Neural cell (in vitro differentiated cells): ENCODE data around the gene CXCL17. TPM values are rescaled to one million over a fixed set of nuclear protein-coding genes. Genes with fewer than 3 reads are reported as not detected.

Experiments used
- H2AFZ ChIP-seq: fragments of 200-600, 300-800 bp; sonication (generic), shearing (Covaris generic); 2 replicates; pipeline ENCODE4 v1.6.0; 2014; ENCODE audit warnings: low read depth, mild to moderate bottlenecking, antibody characterized with exemption, low read length, moderate library complexity
- H3F3A ChIP-seq: fragments of 200-600 bp; shearing (Covaris generic); 2 replicates; pipeline ENCODE4 v1.6.1; 2016; ENCODE audit warnings: mild to moderate bottlenecking, moderate library complexity, mixed read lengths, antibody characterized with exemption, low read length; ENCODE audit not compliant: insufficient read depth, poor library complexity, severe bottlenecking
- H3K27ac ChIP-seq: fragments of 200-600, 300-800 bp; sonication (generic), shearing (Covaris generic); 2 replicates; pipeline ENCODE4 v1.5.1; 2014; ENCODE audit warnings: mild to moderate bottlenecking, low read length, moderate library complexity
- H3K27me3 ChIP-seq: fragments of 300-800, 200-600 bp; sonication (generic), shearing (Covaris generic); 2 replicates; pipeline ENCODE4 v1.6.0; 2014; ENCODE audit warnings: mild to moderate bottlenecking, low read depth, low read length, moderate library complexity; ENCODE audit not compliant: insufficient read depth
- H3K36me3 ChIP-seq: fragments of 300-800, 200-600 bp; sonication (generic), shearing (Covaris generic); 2 replicates; pipeline ENCODE4 v1.5.1; 2014; ENCODE audit warnings: mild to moderate bottlenecking, antibody characterized with exemption, low read length, moderate library complexity; ENCODE audit not compliant: insufficient read depth
- H3K4me2 ChIP-seq: fragments of 300-800, 200-600 bp; sonication (generic), shearing (Covaris generic); 2 replicates; pipeline ENCODE4 v1.6.0; 2014; ENCODE audit warnings: mild to moderate bottlenecking, low read length
- H3K4me3 ChIP-seq: fragments of 300-800, 200-600 bp; sonication (generic), shearing (Covaris generic); 2 replicates; pipeline ENCODE4 v1.5.1; 2014; ENCODE audit warnings: mild to moderate bottlenecking, low read length, moderate library complexity
- H3K79me2 ChIP-seq: fragments of 200-600 bp; shearing (Covaris generic); replicated peaks from 2 replicates; pipeline ENCODE4 v1.6.0; 2014; ENCODE audit warnings: mild to moderate bottlenecking, low read length, moderate library complexity; ENCODE audit not compliant: insufficient read depth
- H3K9ac ChIP-seq: fragments of 300-800, 200-600 bp; sonication (generic), shearing (Covaris generic); 2 replicates; pipeline ENCODE4 v1.6.1; 2016; ENCODE audit warnings: mild to moderate bottlenecking, low read length, mixed read lengths
- H3K9me2 ChIP-seq: fragments of 200-600 bp; shearing (Covaris generic); 2 replicates; pipeline ENCODE4 v1.6.1; 2016; ENCODE audit warnings: mild to moderate bottlenecking, low read length, mixed read lengths; ENCODE audit not compliant: insufficient read depth
- H3K9me3 ChIP-seq: fragments of 200-600, 300-800 bp; sonication (generic), shearing (Covaris generic); 2 replicates; pipeline ENCODE4 v1.6.1; 2016; ENCODE audit warnings: mild to moderate bottlenecking, mixed run types, low read length, moderate library complexity, mixed read lengths
- H4K20me1 ChIP-seq: fragments of 200-600 bp; shearing (Covaris generic); 2 replicates; pipeline ENCODE4 v1.6.1; 2016; ENCODE audit warnings: mild to moderate bottlenecking, mixed run types; ENCODE audit not compliant: insufficient read depth
- EP300 ChIP-seq: fragments of 450-650 bp; conservative IDR thresholded peaks from 2 replicates; pipeline ENCODE4 v1.6.1; 2014; ENCODE audit warnings: antibody characterized with exemption, mild to moderate bottlenecking, moderate library complexity; ENCODE audit not compliant: poor library complexity, severe bottlenecking
- EZH2 ChIP-seq: fragments of 200-600, 300-800 bp; shearing (Covaris generic), sonication (generic); IDR thresholded peaks from 2 replicates; pipeline ENCODE4 v1.6.1; 2014; ENCODE audit warnings: antibody characterized with exemption, low read length, borderline replicate concordance, mild to moderate bottlenecking; ENCODE audit not compliant: insufficient read depth, poor library complexity, severe bottlenecking
- MXI1 ChIP-seq: fragments of 450-650 bp; conservative IDR thresholded peaks from 2 replicates; pipeline ENCODE4 v1.6.1; 2014; ENCODE audit warnings: antibody characterized with exemption, mild to moderate bottlenecking; ENCODE audit not compliant: poor library complexity, severe bottlenecking
- POLR2AphosphoS5 ChIP-seq: IDR thresholded peaks from 2 replicates; pipeline ENCODE4 v1.6.1; 2012
- RAD21 ChIP-seq: fragments of 450-650 bp; conservative IDR thresholded peaks from 2 replicates; pipeline ENCODE4 v1.6.1; 2014; ENCODE audit warnings: antibody characterized with exemption, mild to moderate bottlenecking, moderate library complexity
- SMC3 ChIP-seq: fragments of 450-650 bp; conservative IDR thresholded peaks from 2 replicates; pipeline ENCODE4 v1.6.1; 2014; ENCODE audit warnings: antibody characterized with exemption, mild to moderate bottlenecking, moderate library complexity; ENCODE audit not compliant: poor library complexity
- TAF1 ChIP-seq: IDR thresholded peaks from 2 replicates; pipeline ENCODE4 v1.6.1; 2012; ENCODE audit warnings: low read depth
- polyA plus RNA-seq: library from polyadenylated mRNA; depleted of rRNA; stranded (reverse); fragments of >200 nt; gene quantifications from 2 replicates; pipeline ENCODE4 v1.2.3, GENCODE V29; 2014
- TF ChIP-seq, protein P1 (sequence below): fragments of 450-650 bp; IDR thresholded peaks from 2 replicates; pipeline ENCODE4 v1.5.1; 2014; ENCODE audit warnings: antibody characterized with exemption, mild to moderate bottlenecking, moderate library complexity; ENCODE audit not compliant: poor library complexity, severe bottlenecking
- TF ChIP-seq, protein P2 (sequence below): IDR thresholded peaks from 2 replicates; pipeline ENCODE4 v1.6.1; 2012; ENCODE audit warnings: borderline replicate concordance

The CXCL17 gene
- polyA plus RNA-seq, 1 donor from 2014 or later: not detected

DNA sequence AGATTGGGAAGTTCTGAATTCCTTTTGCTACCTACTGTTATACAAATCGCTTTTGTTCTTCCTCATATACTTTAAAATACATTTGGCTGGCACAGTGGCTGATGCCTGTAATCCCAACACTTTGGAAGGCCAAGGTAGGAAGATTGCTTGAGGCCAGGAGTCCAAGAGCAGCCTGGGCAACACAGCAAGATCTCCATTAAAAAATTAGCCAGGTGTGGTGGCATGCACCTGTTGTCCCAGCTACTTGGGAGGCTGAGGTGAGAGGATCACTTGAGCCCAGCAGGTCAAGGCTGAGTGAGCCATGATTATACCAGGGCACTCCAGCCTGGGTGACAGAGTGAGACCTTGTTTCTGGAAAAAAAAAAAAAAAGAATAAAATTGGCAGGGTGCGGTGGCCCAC lies 34.4 kb upstream of the CXCL17 start:
- no peak overlapping the region for H3K4me2 ChIP-seq
- H2AFZ ChIP-seq: no peak overlapping the region
- no peaks in the 10 kb centered on the region for H3K36me3 ChIP-seq
- H3K9me3 ChIP-seq: no peaks in the 10 kb centered on the region
- no peak overlapping the region for H3K27ac ChIP-seq
- no peaks in the 10 kb centered on the region for H4K20me1 ChIP-seq
- H3K79me2 ChIP-seq: no peaks in the 10 kb centered on the region
- H3K9me2 ChIP-seq: no peaks in the 10 kb centered on the region
- no peaks in the 10 kb centered on the region for H3F3A ChIP-seq
- no peak overlapping the region for H3K4me3 ChIP-seq
- TF ChIP-seq EP300 (no peak), SMC3 (no peak), TAF1 (no peak), RAD21 (no peak), POLR2AphosphoS5 (no peak), EZH2 (no peak), MXI1 (no peak)
- TF ChIP-seq, protein P1, sequence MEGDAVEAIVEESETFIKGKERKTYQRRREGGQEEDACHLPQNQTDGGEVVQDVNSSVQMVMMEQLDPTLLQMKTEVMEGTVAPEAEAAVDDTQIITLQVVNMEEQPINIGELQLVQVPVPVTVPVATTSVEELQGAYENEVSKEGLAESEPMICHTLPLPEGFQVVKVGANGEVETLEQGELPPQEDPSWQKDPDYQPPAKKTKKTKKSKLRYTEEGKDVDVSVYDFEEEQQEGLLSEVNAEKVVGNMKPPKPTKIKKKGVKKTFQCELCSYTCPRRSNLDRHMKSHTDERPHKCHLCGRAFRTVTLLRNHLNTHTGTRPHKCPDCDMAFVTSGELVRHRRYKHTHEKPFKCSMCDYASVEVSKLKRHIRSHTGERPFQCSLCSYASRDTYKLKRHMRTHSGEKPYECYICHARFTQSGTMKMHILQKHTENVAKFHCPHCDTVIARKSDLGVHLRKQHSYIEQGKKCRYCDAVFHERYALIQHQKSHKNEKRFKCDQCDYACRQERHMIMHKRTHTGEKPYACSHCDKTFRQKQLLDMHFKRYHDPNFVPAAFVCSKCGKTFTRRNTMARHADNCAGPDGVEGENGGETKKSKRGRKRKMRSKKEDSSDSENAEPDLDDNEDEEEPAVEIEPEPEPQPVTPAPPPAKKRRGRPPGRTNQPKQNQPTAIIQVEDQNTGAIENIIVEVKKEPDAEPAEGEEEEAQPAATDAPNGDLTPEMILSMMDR: no peak
- TF ChIP-seq, protein P2, sequence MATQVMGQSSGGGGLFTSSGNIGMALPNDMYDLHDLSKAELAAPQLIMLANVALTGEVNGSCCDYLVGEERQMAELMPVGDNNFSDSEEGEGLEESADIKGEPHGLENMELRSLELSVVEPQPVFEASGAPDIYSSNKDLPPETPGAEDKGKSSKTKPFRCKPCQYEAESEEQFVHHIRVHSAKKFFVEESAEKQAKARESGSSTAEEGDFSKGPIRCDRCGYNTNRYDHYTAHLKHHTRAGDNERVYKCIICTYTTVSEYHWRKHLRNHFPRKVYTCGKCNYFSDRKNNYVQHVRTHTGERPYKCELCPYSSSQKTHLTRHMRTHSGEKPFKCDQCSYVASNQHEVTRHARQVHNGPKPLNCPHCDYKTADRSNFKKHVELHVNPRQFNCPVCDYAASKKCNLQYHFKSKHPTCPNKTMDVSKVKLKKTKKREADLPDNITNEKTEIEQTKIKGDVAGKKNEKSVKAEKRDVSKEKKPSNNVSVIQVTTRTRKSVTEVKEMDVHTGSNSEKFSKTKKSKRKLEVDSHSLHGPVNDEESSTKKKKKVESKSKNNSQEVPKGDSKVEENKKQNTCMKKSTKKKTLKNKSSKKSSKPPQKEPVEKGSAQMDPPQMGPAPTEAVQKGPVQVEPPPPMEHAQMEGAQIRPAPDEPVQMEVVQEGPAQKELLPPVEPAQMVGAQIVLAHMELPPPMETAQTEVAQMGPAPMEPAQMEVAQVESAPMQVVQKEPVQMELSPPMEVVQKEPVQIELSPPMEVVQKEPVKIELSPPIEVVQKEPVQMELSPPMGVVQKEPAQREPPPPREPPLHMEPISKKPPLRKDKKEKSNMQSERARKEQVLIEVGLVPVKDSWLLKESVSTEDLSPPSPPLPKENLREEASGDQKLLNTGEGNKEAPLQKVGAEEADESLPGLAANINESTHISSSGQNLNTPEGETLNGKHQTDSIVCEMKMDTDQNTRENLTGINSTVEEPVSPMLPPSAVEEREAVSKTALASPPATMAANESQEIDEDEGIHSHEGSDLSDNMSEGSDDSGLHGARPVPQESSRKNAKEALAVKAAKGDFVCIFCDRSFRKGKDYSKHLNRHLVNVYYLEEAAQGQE: no peak
- no peaks in the 10 kb centered on the region for H3K27me3 ChIP-seq
- no peak overlapping the region for H3K9ac ChIP-seq

DNA sequence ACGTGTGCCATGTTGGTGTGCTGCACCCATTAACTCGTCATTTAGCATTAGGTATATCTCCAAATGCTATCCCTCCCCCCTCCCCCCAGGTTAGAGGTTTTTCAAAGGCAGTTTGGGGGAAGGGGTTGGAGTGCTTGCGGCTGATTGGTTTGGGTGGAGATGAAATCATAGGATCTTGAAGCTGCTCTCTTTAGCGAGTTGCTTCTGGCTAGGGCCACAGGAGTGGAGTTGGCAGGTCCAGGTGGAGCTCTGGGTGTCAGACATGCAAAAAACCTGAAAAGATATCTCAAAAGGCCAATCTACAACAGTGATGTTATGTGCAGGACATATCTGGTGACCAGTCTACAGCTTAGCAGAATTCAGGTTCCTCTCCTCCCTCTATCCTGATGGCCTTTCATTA lies 32.6 kb upstream of the CXCL17 start:
- no peak overlapping the region for H3K4me3 ChIP-seq
- no peak overlapping the region for H3K9ac ChIP-seq
- no peak overlapping the region for H2AFZ ChIP-seq
- no peaks in the 10 kb centered on the region for H3F3A ChIP-seq
- no peaks in the 10 kb centered on the region for H3K27me3 ChIP-seq
- no peaks in the 10 kb centered on the region for H3K79me2 ChIP-seq
- no peak overlapping the region for H3K27ac ChIP-seq
- no peaks in the 10 kb centered on the region for H4K20me1 ChIP-seq
- H3K36me3 ChIP-seq: no peaks in the 10 kb centered on the region
- H3K9me3 ChIP-seq: no peaks in the 10 kb centered on the region
- H3K9me2 ChIP-seq: no peaks in the 10 kb centered on the region
- no peak overlapping the region for H3K4me2 ChIP-seq
- no peak for TF ChIP-seq POLR2AphosphoS5
- TF ChIP-seq EP300: no peak
- TF ChIP-seq SMC3: no peak
- TF ChIP-seq, protein P1: no peak
- TF ChIP-seq EZH2: no peak
- TF ChIP-seq, protein P2: no peak
- TF ChIP-seq MXI1: no peak
- TF ChIP-seq TAF1: no peak
- TF ChIP-seq RAD21: no peak
